GM18519 (cell line): Measurements from ENCODE around the gene STK24.
A peak's percentile ranks its signal among the peaks of the same experiment; 100 is the strongest.

ENCODE experiments used
- ATAC-seq: cut with Tn5 transposase; IDR thresholded peaks from one replicate; pipeline ENCODE4 v1.9.1; 2021; ENCODE audit warnings: mild to moderate bottlenecking, moderate library complexity; ENCODE audit not compliant: unreplicated experiment, low FRiP score

STK24 gene

DNA sequence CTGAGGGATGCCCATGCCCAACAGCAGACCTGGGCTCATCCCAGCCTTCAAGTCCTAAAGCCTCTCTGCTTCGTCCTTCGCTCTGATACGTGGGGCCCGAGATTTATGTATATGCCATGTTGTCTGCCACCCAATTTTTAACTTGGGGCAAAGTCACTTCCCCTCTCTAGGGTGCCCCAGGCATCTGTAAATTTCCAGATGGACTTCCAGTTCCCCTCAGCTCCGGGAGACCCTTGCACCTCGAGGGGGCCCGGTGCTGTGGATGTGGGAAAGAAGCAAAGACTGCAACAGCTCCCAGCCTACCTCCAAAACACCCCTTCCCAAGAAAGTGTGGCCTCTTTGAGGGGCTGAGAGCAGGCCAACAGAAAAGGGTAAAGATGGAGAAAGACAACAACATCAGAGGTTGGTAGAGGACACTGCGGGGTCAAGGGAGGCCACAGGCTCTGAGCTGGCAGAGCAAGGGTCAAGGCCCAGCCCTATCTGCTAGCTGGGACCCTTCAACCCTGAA lies 97.4 kb downstream of the STK24 start:
- ATAC-seq, result no peak

- ATAC-seq, result peak; percentile 26
Observed at GRCh38 chr13:98478189-98479129, 98.4 kb downstream of the STK24 start.

DNA sequence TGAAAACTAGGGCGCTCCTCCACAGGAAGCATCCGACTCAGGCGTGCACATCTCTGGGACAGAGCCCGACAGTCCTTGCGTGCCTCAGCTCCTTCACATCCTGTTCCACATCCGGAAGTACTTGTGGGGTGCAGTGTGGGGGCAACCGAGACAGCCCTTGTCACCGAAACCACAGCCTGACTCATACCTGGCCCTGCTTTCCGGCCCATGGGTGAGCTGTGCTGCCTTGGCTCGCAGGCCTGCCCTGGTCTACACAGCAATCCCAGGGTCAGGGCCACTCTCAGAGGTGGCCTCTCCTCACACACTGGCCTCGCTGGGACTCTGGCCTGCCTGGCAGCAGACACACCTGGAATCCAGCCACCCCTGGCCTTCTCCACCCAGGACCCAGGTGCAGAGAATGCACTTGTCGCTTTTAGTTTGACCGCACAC lies 100.4 kb downstream of the STK24 start:
- peak; percentile 92 for ATAC-seq

GRCh38 chr13:98476106-98476505 lies 100.8 kb downstream of the STK24 start:
- ATAC-seq, result peak; percentile 29

DNA sequence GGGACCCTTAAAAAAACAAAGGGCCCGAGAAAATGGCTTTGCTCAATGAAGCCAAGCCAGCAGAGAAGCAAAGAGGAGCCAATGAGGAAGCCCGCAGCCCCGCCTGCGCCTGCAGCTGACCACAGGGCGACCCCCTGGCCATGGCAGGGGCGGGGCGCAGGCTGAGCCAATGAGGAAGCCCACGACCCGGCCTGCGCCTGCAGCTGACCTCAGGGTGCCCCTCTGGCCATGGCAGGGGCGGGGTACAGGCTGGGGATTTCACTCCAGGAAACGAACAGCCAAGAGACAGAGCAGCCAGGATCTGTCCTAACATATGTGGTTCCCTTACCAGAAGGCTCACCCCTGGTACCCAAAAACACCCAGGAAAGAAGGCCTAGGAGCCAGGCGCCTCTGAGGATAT lies 101.4 kb downstream of the STK24 start:
- no peak for ATAC-seq

DNA sequence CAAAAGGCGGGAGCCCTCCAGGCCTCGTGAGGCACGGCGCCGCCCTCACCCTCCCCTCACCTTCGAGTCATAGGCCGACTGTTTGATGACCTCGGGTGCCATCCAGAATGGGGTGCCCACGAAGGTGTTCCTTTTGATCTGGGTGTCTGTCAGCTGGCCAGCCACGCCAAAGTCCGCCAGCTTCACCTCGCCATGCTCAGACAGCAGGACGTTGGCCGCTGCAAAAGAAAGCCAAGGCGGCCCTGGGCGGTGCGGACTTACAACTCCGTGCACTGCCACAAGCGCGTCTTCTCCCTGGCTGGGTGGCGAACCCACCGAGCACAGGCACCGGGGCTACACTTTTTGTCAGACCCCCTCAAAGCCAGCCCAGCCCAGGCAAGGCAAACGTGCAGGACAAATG lies 102.1 kb downstream of the STK24 start:
- no peak for ATAC-seq

- ATAC-seq, result no peak
Observed at GRCh38 chr13:98474292-98474691, 102.6 kb downstream of the STK24 start.

DNA sequence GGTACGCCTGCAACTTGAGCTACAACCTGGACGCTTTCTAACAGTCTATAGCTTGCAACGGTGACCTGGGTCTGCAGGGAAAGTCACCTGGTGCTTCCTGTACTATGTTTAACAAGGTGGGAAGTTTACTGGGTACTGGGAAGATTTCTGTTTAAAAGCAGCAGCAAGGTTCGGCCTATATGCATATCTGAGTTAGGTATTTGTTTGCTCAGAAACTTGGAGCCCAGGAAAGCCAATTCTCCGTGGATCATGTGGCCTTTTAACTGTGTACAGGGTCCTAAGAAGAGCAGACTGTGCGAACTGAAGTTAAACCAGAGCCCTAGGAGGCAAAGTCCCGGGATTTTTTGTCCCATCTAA lies 103.1 kb downstream of the STK24 start:
- no peak for ATAC-seq

- no peak for ATAC-seq
Observed at GRCh38 chr13:98473135-98473787, 103.6 kb downstream of the STK24 start.

GRCh38 chr13:98471934-98472333 lies 105.0 kb downstream of the STK24 start:
- ATAC-seq, result no peak

DNA sequence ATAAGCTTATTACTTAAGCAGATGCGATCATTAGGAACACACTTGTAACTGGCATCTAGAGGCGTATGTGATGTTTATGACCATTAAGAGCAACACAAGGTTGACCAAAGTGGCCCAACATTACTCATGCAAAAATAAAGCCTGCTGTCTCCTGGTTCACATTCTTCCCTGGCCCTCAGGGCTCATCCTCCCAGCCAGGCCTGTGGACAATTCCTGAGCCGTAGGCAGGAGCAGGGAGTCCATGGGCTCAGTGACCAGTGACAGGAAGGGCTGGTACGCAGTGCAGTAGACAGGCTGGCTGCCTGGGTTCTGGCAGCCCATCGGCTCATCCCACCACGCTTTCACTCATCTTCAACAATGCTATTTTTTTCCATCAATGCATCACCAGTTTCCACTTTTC lies 106.0 kb downstream of the STK24 start:
- ATAC-seq, result no peak

DNA sequence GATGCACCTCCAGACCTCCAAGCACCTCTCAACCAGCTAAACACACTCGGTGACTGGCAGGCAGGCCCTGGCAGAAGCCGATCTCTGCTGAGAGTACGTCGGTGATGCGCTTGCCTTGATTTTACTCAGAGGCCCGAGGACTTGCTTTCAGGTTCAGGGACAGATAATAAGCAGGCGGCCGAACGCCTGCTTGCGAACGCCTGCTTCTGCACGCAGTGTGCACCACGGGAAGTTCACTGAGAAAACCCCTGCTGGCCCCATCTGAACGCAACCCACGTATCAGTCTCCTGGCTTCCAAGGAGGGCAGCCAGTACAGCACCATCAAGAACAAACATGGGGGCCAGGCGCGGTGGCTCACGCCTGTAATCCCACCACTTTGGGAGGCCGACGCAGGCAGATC lies 108.0 kb downstream of the STK24 start:
- no peak for ATAC-seq

DNA sequence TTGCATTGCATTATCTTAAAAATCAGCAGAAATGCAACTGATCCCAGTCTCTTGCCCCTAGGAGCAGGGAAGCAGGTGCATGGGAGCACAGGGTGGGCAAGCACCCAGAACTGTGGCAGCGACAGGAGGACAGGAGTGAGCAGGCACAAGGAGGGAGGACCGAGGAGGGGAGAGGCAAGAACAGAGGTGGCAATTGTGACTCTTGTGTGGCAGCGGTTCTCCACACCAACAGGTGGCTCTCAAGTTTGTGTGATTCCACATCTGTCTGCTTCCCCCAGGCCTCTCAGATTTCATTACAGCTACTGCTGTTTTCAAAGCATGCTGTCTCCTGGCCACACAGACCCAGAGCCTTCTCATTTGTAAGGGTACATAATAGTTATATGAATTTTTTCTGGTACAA lies 108.5 kb downstream of the STK24 start:
- ATAC-seq, result no peak

DNA sequence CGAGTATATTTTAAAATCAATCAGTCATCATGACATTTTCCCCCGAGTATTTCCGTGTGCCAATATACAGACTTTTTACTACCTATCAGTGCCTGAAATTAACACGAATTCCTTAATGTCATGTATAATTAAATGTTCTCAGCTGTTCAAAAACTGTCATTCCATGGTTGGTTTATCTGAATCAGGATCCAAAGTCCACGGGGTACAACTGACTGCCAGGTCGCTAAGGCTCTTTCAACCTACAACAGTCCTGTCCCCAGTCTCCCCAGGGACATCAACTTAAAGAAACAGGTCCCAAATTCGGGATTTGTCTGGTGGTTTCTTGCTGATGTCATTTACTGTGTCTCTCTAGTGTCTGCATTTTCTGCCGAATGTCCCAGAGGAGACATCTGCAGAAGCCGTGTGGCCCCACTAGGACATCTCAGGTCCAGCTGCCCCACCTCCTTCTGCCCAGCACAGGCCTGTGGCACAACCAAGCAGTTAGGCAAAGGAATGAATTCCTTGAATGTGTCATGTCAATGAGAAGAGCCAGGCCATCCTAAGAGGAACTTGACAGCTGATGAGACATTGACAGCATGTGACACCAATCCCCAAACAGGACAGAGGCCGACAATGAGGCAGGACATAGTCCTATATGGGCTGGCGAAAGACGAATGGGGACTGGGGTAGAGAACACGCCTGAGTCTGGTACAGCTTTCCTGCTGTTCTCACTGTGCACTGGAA lies 109.5 kb downstream of the STK24 start:
- no peak for ATAC-seq

- no peak for ATAC-seq
Observed at GRCh38 chr13:98466634-98467236, 110.2 kb downstream of the STK24 start.

DNA sequence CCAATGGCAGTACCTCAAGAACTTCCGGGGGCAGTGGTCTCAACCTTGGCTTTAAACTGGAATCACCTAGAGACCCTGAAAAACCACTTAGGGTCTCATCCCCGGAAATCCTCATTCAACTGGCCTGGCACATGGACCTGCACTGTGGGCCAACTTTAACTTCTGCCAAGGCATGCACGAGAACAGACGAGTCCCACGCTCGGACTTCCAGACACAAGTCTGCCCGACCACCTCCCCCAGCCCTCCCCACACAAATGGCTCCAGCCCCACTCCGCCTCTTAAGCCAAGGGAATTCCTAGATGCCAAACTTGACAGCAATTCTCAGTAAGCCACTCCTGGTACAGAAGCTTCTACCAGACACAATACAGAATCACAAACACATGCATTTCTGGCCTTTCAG lies 114.0 kb downstream of the STK24 start:
- no peak for ATAC-seq

- ATAC-seq, result no peak
Observed at GRCh38 chr13:98462241-98462882, 114.5 kb downstream of the STK24 start.

GRCh38 chr13:98461486-98462240 lies 115.2 kb downstream of the STK24 start:
- ATAC-seq, result no peak

DNA sequence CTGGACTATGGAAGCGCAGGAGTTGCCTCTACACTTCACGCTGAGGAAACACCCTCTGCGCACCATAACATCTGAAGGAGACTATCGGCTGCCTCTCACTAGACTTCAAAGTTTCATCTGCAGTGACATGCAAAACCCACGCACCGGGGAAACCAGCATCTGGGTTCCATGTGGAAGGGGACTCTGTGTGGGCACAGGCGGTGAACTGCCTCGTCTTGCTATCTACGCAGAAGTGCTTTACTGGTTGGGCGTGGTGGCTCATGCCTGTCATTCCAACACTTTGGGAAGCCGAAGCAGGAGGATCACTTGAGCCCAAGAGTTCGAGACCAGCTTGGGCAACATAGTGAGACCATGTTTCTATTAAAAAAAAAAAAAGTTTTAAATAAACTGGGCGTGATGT lies 116.4 kb downstream of the STK24 start:
- no peak for ATAC-seq
